Stimulated activated CD8-positive, alpha-beta memory T cell treated with anti-CD3 and anti-CD28 coated beads, Interleukin-7, amount 100 ng/mL, for 48 hours (primary cell): ENCODE measurements around the gene HOXD12.

ENCODE experiments used
- DNase-seq, 2 donors: peaks; one replicate each; pipeline ENCODE4 v3.0.0-alpha.2; 2020; ENCODE audit warnings: low read depth in 1 of 2; ENCODE audit errors: extremely low read depth in 1 of 2

Gene HOXD12

GRCh38 chr2:176105078-176105729, 5.6 kb downstream of the HOXD12 start:
- no peak for DNase-seq

DNA sequence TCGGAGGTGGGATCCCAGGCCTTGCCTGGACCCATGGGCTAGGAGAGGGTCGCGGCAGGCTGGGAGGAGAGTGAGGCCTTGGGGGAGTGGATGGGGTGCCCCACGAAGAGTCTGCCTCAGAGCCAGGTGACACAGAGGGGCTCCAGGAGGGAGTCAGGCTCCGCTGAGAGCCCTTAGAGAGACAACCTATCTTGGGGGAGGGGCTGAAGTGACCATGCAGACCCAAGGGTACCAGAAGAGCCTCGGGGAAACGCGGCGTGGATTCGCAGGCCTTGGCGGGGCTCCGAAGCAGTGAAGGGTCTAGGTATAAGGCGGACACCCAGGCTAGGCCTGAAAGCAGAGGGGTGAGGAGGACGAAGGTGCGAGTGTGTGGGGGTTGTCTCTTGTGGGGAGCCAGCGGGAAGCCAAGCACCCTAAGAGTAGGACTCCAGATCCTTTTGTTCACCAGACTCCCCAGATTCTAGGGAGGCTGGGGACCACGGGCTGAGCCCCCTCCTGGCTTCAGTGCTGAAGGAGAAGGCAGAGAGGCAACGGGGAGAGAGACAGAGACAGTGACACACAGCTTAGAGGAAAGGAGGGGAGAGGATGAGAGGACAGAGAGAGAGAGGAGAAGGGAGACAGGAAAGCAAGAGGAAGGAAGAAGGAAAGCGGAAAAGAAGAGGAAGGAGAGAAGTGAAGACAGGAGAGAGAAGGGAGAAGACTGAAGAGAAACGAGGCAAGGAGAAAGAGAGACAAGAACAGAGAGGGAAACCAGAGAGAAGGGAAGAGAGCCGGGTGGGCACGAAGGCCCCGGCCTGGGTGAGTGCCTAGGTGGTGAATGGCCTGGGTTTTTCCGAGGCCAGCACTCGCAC, 6.4 kb downstream of the HOXD12 start:
- DNase-seq, result no peak

DNA sequence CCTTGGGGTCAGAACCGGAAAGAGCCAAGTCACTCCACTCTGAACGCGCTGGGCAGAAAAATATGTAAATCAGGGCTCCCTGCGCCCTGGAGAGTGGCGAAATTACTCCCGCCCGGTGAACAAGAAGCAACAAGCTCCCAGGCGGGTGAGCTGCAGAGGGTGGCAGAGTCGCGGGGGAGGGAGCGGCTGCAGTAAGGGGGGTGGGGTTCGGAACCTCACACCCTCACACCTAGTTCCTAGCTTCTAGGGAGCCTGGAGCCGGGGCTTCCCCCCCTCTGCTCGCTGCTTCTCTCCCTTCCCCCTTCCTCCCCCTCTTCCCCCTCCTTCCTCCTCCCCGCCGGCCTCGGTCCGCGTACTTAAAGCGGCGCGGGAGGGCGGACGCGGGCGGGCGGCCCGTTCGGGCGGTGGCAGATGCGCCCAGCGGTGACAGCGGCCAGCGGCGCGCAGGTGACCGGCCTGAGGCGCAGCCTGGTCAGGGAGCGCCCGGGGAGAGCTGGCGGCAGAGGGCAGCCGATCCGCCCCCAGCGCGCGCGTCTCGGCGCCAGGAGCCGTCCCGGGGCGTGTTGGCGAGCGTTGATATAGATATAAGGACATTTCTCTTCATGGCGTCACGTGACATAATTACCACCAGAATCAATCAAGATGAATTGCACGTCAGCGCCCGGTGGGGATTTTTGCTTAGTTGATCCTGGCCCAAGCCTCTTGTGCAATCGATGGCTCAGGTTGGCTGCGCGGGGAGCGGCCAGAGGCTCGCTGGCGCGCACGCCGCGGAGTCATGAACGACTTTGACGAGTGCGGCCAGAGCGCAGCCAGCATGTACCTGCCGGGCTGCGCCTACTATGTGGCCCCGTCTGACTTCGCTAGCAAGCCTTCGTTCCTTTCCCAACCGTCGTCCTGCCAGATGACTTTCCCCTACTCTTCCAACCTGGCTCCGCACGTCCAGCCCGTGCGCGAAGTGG, 7.3 kb downstream of the HOXD12 start, which contains the start of gene HOXD11:
TSS of gene HOXD11 (plus strand) at position 700 of the 959 bp plus-strand sequence. CDS start at position 776, 76 bp downstream.
- no peak for DNase-seq

GRCh38 chr2:176107731-176108181, 8.2 kb downstream of the HOXD12 start:
- no peak for DNase-seq

GRCh38 chr2:176109192-176109901, 9.8 kb downstream of the HOXD12 start:
- DNase-seq, result no peak

GRCh38 chr2:176109946-176110345, 10.4 kb downstream of the HOXD12 start:
- DNase-seq, result no peak

DNA sequence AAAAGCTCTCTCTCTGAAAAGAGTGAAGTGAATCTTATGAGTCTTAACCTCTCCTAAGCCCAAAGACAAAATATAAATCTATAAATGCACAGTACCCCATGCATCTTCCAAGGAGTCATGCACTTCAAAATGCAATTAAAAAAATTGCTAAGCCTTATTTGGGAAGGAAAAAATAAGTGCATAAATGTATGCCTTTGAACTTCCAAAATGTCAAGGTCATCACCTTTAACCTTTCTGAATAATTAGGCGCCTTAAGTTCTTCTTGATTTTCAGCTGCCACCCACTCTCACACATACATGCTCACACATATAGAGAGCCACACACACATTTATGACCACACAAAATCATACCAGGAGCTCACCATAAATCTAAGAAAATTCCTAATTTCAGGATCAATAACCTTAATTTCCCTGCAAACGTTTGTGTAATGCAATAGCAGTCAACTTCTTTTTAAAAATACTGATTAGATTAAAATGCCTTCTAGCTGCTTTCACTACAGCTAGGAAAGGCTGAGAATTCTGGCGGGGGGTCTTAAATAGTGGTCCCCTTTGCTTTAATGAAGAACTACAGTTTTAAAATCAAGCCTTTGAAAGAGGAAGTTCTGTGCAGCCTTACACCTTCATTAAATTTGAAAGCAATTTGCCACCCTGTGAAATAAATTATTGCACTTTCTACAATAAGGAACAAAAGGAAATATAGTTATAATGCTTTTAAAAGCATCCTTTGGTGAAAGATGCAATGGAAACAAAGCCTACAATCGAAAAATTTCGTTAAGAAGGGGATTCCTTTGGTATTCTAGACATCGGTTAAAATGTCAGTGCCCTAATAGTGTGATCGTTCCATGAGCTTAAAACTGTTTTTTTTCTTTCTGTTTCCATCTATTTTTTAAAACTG, 11.1 kb downstream of the HOXD12 start:
- no peak for DNase-seq

DNA sequence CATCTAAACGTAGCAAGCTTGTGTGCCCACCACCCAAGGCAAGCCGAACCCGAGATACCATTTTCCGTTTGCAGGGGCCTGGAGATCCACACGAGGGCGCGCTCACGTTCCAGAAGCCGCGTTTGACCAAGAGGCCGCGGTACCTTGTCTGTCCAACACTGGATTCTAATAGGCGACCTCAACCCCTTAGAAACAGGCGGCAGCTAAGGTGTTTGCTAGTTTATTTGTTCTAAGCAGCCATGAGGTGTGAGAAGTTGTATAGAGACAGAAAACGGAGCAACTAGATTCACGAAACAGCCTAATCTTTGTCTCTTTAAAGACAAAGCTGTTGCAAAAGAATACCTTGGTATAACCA, 11.7 kb downstream of the HOXD12 start:
- no peak for DNase-seq

- no peak for DNase-seq
Measured at GRCh38 chr2:176111846-176112374, 12.3 kb downstream of the HOXD12 start.

- DNase-seq, result no peak
Measured at GRCh38 chr2:176112375-176113302, 13.0 kb downstream of the HOXD12 start.

GRCh38 chr2:176114120-176114929, 14.7 kb downstream of the HOXD12 start:
- DNase-seq, result no peak

DNA sequence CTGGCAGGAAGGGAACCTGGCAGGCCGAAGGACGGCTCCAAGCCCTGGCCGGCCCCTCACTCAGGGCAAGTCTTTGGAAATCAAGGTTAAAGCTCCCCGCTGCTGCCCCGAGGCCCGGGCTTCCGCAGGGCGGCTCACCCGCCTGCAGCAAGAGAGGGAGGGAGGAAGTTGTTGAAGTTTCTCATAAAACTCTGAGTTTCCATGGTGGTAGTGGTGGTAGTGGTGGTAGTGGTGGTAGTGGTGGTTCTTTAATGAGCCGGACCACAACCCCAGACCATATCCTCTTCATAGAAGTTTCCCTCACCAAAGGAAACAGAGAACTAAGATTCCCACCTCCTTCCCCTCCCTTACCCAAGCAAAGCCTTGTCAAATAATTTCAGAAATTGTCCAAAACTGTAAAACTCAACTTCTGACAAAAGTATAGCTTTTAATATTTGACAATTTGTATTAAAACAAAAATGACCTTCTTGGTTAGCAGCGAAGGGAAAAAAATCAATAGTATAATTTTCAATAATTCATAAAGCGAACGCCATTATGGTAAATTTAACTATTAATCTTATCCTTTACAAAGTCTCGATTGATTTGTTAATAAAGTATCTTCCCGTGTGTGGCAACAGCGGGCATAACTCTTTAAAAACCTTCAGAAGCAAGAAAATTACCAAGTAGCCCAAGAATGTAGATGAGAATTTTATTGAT, 15.5 kb downstream of the HOXD12 start:
- no peak for DNase-seq

DNA sequence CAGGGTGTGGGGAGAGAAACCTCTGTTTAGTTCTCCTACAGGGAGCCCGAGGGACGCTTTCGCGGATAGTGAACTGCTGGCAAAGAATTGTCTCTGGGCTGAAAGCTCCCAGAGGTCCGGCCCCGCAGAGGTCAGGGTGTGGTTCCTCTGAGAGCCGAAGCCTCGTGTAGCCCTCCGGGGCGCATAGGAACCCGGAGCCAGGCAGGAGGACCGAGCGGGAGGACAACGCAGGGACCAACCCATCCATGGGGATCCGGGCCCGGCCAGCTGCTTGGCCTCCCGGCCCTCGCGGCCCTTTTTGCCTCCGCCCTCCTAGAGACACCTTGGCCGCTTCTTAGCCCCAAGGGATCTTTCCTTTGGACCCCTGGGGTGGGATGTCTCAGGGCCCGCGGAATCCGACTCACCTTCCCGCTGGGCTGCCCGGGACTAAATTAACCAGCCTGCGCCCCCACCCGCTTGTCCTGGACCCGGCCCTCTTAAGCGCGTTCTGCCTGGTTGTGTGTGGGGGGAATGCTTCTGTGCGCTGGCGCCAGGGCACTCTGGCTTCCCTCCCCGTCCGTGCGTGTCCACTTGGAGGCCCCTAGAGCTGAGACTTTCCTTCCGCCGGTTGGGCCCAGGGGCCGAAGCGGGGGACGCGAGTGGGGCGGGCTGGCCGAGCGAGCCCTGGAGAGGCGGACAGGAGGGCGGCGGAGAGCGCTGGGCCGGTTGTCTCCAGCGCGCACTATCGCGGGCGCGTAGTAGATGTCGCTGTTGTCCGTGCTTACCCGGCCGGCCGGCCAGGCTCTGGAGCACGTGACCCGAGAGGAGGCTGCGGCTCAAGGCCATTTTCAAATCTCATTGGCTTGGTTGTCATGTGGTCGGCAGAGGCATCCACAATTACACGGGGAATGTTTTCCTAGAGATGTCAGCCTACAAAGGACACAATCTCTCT, 16.6 kb downstream of the HOXD12 start, which contains the start of gene HOXD10:
TSS of gene HOXD10 (plus strand) at position 896 of the 931 bp plus-strand sequence. CDS start 56 bp downstream, outside the sequence.
- no peak for DNase-seq

DNA sequence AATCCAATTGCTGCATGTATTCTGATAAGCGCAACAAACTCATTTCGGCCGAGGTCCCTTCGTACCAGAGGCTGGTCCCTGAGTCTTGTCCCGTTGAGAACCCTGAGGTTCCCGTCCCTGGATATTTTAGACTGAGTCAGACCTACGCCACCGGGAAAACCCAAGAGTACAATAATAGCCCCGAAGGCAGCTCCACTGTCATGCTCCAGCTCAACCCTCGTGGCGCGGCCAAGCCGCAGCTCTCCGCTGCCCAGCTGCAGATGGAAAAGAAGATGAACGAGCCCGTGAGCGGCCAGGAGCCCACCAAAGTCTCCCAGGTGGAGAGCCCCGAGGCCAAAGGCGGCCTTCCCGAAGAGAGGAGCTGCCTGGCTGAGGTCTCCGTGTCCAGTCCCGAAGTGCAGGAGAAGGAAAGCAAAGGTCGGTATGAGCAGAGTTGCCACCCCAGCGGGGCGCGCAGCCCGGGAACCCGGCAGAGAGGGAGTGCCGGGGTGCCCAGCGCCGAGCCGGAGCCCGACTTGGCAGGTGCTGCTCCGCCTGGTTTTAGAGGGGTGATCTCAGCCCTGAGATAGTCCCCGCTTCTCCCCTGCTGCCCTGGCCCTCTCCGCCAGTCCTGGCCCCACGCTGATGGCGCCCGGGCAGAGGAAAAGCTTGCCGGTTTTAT, 17.7 kb downstream of the HOXD12 start:
- no peak for DNase-seq

- DNase-seq, result no peak
Measured at GRCh38 chr2:176117823-176118371, 18.3 kb downstream of the HOXD12 start.
